SK-N-MC (cell line): ENCODE data around the gene GIT1.
"Not testable (repeated sequence)": the region's sequence is repeated elsewhere in the genome, so short reads cannot be mapped to it uniquely, and the experiment has no call there.

Source experiments
- DNase-seq: peaks from one replicate; pipeline ENCODE4 v3.0.0-alpha.2; 2011; ENCODE audit warnings: low read depth, low spot score
- H3K27ac ChIP-seq: fragments of 200-600 bp; sonication (generic); 2 replicates; pipeline ENCODE4 v1.5.1; 2016; ENCODE audit warnings: mixed run types
- H3K36me3 ChIP-seq: fragments of 200-600 bp; sonication (generic); 2 replicates; pipeline ENCODE4 v1.6.1; 2017; ENCODE audit warnings: antibody characterized with exemption, low read length, mixed read lengths; ENCODE audit not compliant: insufficient read depth
- H3K4me3 ChIP-seq: fragments of 200-600 bp; sonication (generic); 2 replicates; pipeline ENCODE4 v1.5.1; 2016
- H3K9ac ChIP-seq: fragments of 200-600 bp; sonication (generic); 2 replicates; pipeline ENCODE4 v1.8.0; 2017; ENCODE audit warnings: mixed run types, mixed read lengths; ENCODE audit not compliant: insufficient read length
- H3K9me3 ChIP-seq: fragments of 200-600 bp; sonication (generic); 2 replicates; pipeline ENCODE4 v1.6.1; 2017; ENCODE audit warnings: low read depth, mild to moderate bottlenecking, antibody characterized with exemption, low read length, moderate library complexity, mixed read lengths
- EZH2 ChIP-seq: fragments of 200-600 bp; sonication (generic); IDR thresholded peaks from one replicate; pipeline ENCODE4 v1.6.1; 2017; ENCODE audit warnings: antibody characterized with exemption
- FOXP2 ChIP-seq: optimal IDR thresholded peaks from 2 replicates; pipeline ENCODE3; 2011; ENCODE audit warnings: mild to moderate bottlenecking, moderate library complexity; ENCODE audit not compliant: insufficient read depth; ENCODE audit errors: extremely low read length, control extremely low read depth
- POLR2AphosphoS5 ChIP-seq: IDR thresholded peaks from 2 replicates; pipeline ENCODE4 v1.6.1; 2012; ENCODE audit warnings: mild to moderate bottlenecking, low read depth, low read length, borderline replicate concordance

GIT1 gene

GRCh38 chr17:29559640-29560039 lies 29.8 kb downstream of the GIT1 start:
- no peak for DNase-seq
- H3K36me3 ChIP-seq, result no peaks in the 10 kb centered on the region
- H3K9ac ChIP-seq, result no peak overlapping the region
- H3K9me3 ChIP-seq, result no peaks in the 10 kb centered on the region
- no peak overlapping the region for H3K27ac ChIP-seq
- no peak overlapping the region for H3K4me3 ChIP-seq
- TF ChIP-seq EZH2, result no peak
- no peak for TF ChIP-seq POLR2AphosphoS5
- no peak for TF ChIP-seq FOXP2

- DNase-seq, H3K27ac ChIP-seq, H3K9me3 ChIP-seq, H3K4me3 ChIP-seq, H3K9ac ChIP-seq, H3K36me3 ChIP-seq: not testable (repeated sequence)
Measured at GRCh38 chr17:29558139-29558538, 31.3 kb downstream of the GIT1 start.

DNA sequence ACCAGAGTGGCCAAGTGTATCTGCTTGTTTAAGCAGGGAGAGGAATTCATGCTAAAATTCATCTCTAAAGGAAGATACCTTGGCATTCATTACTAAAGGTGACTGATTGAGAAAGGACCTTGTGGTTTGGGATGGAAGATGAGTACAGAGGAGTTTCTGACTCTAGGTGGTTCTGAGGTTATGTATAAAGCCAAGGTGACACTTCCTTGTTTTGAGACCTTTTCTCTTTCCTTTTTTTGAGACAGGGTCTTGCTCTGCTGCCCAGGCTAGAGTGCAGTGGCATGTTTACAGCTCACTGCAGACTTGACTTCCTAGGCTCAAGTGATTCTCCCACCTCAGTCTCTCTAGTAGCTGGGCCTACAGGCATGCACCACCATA lies 31.7 kb downstream of the GIT1 start:
- no peak overlapping the region for H3K9ac ChIP-seq
- no peaks in the 10 kb centered on the region for H3K36me3 ChIP-seq
- no peaks in the 10 kb centered on the region for H3K9me3 ChIP-seq
- no peak overlapping the region for H3K27ac ChIP-seq
- no peak overlapping the region for H3K4me3 ChIP-seq
- TF ChIP-seq POLR2AphosphoS5 (no peak), EZH2 (no peak), FOXP2 (no peak)
- DNase-seq, result no peak

DNA sequence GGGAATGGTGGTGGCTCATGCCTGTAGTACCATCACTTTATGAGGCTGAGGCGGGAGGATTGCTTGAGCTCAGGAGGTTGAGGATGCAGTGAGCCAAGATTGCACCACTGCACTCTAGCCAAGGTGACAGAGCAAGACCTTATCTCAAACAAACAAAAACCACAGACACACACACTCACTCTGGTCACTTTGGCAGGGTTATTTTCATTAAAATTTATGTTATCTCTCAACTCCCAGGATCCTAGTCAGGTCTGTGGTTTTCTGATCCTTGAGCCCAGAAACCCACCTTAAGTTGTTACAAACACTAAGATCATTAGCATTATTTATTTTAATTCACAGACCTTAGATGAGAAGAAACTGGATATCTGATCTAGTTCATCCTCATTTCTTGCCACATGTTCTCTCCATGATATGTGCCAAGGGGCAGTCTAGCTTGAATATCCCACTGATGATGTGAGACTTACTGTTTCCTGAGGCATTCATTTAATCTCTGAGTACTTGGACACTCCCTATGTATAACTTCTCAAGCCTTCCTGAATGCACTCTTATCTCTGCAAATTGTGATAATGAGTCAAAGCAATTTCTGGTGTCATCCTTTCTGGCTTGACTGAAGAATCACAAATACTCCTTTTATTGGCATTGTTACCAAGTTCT lies 32.2 kb downstream of the GIT1 start:
- no peak overlapping the region for H3K4me3 ChIP-seq
- no peak for DNase-seq
- H3K9me3 ChIP-seq, result no peaks in the 10 kb centered on the region
- H3K27ac ChIP-seq, result no peak overlapping the region
- H3K9ac ChIP-seq, result no peak overlapping the region
- no peak for TF ChIP-seq EZH2
- TF ChIP-seq FOXP2, result no peak
- no peak for TF ChIP-seq POLR2AphosphoS5
- no peaks in the 10 kb centered on the region for H3K36me3 ChIP-seq

GRCh38 chr17:29555840-29556239 lies 33.6 kb downstream of the GIT1 start:
- Histone ChIP-seq H3K9ac (no peak overlapping the region), H3K4me3 (no peak overlapping the region), H3K36me3 (no peaks in the 10 kb centered on the region), H3K27ac (no peak overlapping the region), H3K9me3 (no peaks in the 10 kb centered on the region)
- no peak for TF ChIP-seq POLR2AphosphoS5
- TF ChIP-seq FOXP2, result no peak
- no peak for TF ChIP-seq EZH2
- no peak for DNase-seq

DNA sequence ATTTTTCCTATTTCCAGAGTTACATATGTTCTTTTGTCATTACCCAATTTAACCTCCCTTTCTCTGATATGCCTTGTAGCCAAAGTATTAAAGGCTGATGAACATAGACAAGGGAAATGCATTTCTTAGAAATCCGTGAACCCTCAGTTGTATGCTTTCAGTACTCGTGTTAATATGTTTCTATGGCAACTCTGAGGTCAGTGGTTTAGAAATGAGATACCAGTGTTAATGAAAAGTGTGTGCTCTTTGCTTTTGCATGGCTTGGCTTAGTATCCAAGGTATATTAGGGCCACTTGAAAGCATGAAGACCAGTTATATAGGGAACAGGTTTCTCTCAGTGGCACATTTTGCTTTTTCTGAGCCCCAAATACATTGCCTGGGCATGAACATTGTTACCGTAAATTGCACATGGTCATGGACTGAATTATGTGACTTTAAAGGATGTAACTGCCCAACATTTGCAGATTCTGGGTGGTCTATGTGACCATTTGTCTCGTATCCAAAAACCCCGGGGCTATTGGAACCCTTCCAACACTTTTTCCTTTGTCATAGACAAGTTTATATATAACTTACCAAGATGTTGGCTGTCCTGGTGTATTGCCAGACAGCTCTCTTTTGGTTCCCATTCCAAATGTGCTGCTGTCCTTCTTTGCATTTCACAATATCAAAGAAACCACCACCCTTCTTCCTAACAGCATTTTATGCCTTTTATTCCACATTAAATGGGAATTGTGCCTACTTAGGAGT lies 40.1 kb downstream of the GIT1 start:
- no peak for DNase-seq
- H3K9me3 ChIP-seq, result no peaks in the 10 kb centered on the region
- H3K27ac ChIP-seq, result 0 out of 2 replicates have a peak overlapping the region, but pooled peaks have one; percentile 1
- peaks cover 10% of the 10 kb centered on the region for H3K36me3 ChIP-seq
- no peak overlapping the region for H3K4me3 ChIP-seq
- H3K9ac ChIP-seq, result no peak overlapping the region
- TF ChIP-seq FOXP2, result no peak
- TF ChIP-seq EZH2, result no peak
- no peak for TF ChIP-seq POLR2AphosphoS5

GRCh38 chr17:29546830-29547229 lies 42.6 kb downstream of the GIT1 start:
- no peak for DNase-seq
- no peak overlapping the region for H3K9ac ChIP-seq
- H3K27ac ChIP-seq, result no peak overlapping the region
- TF ChIP-seq FOXP2 (no peak), EZH2 (no peak), POLR2AphosphoS5 (no peak)
- H3K36me3 ChIP-seq, result peaks cover 30% of the 10 kb centered on the region
- H3K9me3 ChIP-seq, result no peaks in the 10 kb centered on the region
- H3K4me3 ChIP-seq, result no peak overlapping the region

DNA sequence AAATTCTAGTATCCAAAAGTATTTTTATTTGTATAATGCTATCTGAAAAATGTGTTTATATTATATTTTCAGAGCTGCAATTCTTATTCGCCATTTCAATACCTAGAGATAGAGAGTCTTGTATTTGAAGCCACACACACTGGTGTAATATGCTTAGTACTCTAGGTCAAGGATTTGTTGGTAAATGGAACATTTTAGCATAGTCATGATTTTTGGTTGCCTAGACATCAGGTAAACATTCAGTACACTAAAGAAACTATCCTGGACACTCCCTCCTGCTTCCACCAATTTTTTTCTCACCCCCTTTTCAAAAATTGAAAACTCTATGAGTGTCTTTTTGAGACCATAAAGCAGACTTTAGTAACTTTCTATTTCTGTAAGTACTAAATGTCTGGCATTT lies 43.4 kb downstream of the GIT1 start:
- Histone ChIP-seq H3K36me3 (peaks cover 30% of the 10 kb centered on the region), H3K9me3 (no peaks in the 10 kb centered on the region), H3K4me3 (no peak overlapping the region), H3K9ac (no peak overlapping the region), H3K27ac (no peak overlapping the region)
- TF ChIP-seq EZH2, result no peak
- TF ChIP-seq POLR2AphosphoS5, result no peak
- no peak for TF ChIP-seq FOXP2
- no peak for DNase-seq

DNA sequence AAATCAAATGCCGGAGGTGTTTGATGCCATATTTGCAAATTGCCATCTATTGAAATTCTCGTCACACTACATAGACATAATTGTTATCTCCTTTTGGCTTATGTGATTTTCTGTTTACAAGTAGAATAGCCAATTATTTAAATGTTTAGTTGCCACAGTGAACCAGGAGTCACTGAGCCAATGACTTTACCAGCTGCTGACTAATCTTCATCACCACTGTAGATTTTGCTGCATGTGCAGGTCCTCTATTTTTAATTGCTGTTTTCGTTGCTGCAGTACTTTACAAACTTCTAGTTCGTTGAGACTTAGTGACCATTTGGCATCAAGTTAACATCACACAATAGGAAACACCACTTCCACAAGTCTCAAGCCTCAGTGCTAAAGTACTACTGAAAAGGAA lies 45.4 kb downstream of the GIT1 start:
- no peak overlapping the region for H3K9ac ChIP-seq
- peaks cover 31% of the 10 kb centered on the region for H3K36me3 ChIP-seq
- H3K9me3 ChIP-seq, result no peaks in the 10 kb centered on the region
- DNase-seq, result no peak
- no peak overlapping the region for H3K4me3 ChIP-seq
- no peak overlapping the region for H3K27ac ChIP-seq
- TF ChIP-seq POLR2AphosphoS5, result no peak
- TF ChIP-seq FOXP2, result no peak
- no peak for TF ChIP-seq EZH2
